ENCODE data around the gene CREB3L1. TPM values are rescaled to one million over a fixed set of nuclear protein-coding genes. Genes with fewer than 3 reads are reported as not detected.

CREB3L1 gene
- total RNA-seq, 1 experiment from 2014 or later, result not detected

DNA sequence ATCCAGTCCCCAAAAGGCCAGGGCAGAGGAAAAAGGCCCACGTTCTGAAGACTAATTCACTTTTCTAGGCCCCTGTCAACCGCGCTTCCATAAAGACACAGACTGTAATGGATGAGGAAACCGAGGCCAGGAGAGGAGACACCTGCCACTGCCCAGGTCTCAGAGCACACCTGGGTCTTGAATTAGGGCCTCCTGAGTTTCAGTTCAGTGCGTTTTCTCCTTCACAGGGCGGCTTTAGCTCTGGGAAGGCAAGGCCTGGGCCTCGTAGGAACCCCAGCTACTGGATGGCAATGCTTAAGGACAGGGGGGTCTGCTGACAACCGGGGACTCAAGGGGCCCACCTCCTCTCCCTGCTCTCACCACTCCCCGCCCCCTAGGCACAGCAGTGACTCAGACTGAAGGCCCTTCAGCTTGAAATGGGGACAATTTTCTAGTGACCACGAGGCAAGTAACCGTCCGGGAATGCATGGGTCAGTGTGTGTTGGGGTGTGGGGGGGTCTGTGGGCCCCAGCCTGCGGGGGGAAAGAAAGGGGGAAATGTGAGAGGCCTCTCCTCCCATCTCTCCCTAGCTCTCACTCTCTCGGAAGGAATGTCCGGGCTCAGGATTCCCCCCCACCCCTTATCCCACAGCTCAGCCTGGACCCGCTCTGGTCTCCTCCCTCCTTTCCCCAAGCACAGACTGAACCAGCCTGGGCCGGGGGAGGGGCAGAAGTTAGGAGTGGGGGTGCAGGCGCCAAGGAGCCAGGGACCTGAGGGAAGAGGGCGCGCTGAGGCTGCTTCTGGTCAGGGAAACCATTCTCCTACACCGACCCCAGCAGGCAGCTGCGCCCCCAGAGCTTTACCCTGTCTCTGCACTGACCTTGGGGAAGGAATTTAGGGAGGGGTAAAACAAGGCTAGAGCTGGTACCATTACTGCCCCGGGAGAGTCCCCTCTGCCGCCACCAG is 17.2 kb downstream of the CREB3L1 start:
- peak; percentile 31 for DNase-seq (ENCODE audit: unreplicated experiment)
- no TSS peak for BruUV-seq (replicated peaks)

DNA sequence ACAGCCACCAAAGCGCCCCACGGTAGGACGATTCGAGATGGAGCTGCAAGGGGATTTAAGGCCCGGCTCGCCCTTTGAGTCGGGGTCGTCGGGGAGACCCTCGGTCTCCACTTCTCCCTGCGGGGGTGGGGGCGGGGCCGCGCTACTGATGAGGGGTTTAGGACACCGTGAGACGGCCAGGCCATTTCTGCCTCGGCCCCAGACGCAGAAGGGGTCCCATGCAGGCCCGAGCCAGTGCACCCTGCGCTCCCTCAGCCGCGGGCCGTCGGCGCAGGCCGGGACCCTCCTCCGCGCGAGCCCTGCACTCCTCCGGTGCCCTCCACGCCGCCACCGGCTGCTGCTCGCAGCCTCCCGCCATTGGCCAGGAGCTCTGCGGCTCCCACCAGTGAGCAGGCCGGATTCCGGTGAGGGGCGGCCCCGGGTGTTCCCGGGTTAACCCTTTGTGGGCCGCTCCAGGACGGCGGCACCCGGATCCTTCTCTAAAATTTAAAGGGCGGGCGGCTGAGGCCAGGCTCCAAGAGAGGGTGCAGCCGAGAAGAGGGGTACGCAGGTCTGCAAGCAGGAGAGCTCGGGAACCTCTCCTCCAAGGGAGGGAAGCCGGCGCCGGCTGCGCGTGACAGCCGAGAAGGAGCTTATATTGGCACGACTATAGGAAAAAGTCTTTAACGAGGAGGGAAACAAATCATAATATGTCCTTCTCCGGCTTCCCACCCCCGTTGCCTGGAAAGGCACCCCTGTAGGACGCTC is 18.0 kb downstream of the CREB3L1 start:
- ChIA-PET POLR2A (interaction anchor here (0.6 to 1.3 kb wide), 4 partner anchors 34 to 379 kb away, joined by 3 read pairs; no protein-coding TSS in a partner anchor), CTCF (interaction anchor here (0.5 to 2.3 kb wide), 6 partner anchors 8 to 309 kb away, joined by 3 to 10 read pairs (median 4); no protein-coding TSS in a partner anchor)

More for the DNA sequence above, 17.2 kb downstream of the CREB3L1 start:
- no peaks in the 10 kb centered on the region for H3K36me3 Mint-ChIP-seq (ENCODE audit: insufficient read depth, unreplicated experiment)
- H3K4me3 Mint-ChIP-seq (ENCODE audit: unreplicated experiment), result peak overlapping the region; percentile 71
- intact Hi-C loops (cut with micrococcal nuclease), result no loop called here
- peaks cover 25% of the 10 kb centered on the region for H3K4me1 Mint-ChIP-seq (ENCODE audit: insufficient read depth, unreplicated experiment)
- H3K9me3 Mint-ChIP-seq (ENCODE audit: unreplicated experiment), result no peaks in the 10 kb centered on the region
- no peaks in the 10 kb centered on the region for H3K27me3 Mint-ChIP-seq (ENCODE audit: insufficient read depth, unreplicated experiment)
- ChIA-PET CTCF (interaction anchor here (0.6 to 2.3 kb wide), 3 partner anchors 7 to 15 kb away, joined by 3 to 10 read pairs (median 5); no protein-coding TSS in a partner anchor), POLR2A (interaction anchor here (0.6 kb wide), 2 partner anchors 52 to 53 kb away, joined by 3 read pairs; partner anchors contain the start of gene DGKZ)
- H3K27ac Mint-ChIP-seq (ENCODE audit: low read depth, unreplicated experiment), result no peak overlapping the region
- TF ChIP-seq, protein P1, sequence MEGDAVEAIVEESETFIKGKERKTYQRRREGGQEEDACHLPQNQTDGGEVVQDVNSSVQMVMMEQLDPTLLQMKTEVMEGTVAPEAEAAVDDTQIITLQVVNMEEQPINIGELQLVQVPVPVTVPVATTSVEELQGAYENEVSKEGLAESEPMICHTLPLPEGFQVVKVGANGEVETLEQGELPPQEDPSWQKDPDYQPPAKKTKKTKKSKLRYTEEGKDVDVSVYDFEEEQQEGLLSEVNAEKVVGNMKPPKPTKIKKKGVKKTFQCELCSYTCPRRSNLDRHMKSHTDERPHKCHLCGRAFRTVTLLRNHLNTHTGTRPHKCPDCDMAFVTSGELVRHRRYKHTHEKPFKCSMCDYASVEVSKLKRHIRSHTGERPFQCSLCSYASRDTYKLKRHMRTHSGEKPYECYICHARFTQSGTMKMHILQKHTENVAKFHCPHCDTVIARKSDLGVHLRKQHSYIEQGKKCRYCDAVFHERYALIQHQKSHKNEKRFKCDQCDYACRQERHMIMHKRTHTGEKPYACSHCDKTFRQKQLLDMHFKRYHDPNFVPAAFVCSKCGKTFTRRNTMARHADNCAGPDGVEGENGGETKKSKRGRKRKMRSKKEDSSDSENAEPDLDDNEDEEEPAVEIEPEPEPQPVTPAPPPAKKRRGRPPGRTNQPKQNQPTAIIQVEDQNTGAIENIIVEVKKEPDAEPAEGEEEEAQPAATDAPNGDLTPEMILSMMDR (IDR thresholded peaks at IDR 0.05; ENCODE audit: unreplicated experiment), result no peak

DNA sequence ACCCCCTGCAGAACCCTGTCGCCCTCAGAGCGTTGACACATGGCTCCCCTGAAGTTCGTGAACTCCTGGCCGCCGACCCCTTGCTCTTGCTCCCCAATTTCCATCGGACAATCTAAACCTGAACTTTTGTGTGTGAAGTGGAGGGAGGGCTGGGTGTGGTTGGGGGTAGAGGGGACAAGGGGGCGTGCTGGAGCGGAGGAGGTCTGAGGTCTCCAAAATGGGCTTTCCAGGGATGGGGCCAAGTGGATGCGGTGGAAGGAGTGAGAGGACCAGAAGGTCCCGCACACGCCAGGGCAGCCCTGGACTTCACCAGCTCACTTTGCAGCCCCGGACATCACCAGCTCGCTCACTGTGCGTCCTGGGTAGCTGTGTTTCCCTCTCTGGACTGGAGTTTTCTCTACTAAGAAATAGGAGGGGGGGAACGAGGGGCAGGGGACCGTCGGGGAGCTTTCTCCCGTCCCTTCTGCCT is 18.6 kb downstream of the CREB3L1 start:
- no TSS peak for BruUV-seq (replicated peaks)
- TF ChIP-seq, protein P1 (IDR thresholded peaks at IDR 0.05; ENCODE audit: unreplicated experiment), result no peak
- intact Hi-C loops (cut with micrococcal nuclease), result no loop called here
- Mint-ChIP-seq H3K4me1 (ENCODE audit: insufficient read depth, unreplicated experiment) (peaks cover 17% of the 10 kb centered on the region), H3K27ac (ENCODE audit: low read depth, unreplicated experiment) (no peak overlapping the region), H3K36me3 (ENCODE audit: insufficient read depth, unreplicated experiment) (no peaks in the 10 kb centered on the region), H3K27me3 (ENCODE audit: insufficient read depth, unreplicated experiment) (no peaks in the 10 kb centered on the region), H3K9me3 (ENCODE audit: unreplicated experiment) (no peaks in the 10 kb centered on the region), H3K4me3 (ENCODE audit: unreplicated experiment) (peak overlapping the region; percentile 71)
- ChIA-PET POLR2A (interaction anchor here (0.6 to 1.3 kb wide), 3 partner anchors 34 to 378 kb away, joined by 3 read pairs; no protein-coding TSS in a partner anchor), CTCF (interaction anchor here (0.9 to 2.3 kb wide), 2 partner anchors 13 to 23 kb away, joined by 4 to 10 read pairs; no protein-coding TSS in a partner anchor)
- DNase-seq (ENCODE audit: unreplicated experiment), result no peak

More for the DNA sequence above, 18.0 kb downstream of the CREB3L1 start:
- no peaks in the 10 kb centered on the region for H3K9me3 Mint-ChIP-seq (ENCODE audit: unreplicated experiment)
- TF ChIP-seq, protein P1 (IDR thresholded peaks at IDR 0.05; ENCODE audit: unreplicated experiment), result no peak
- H3K27ac Mint-ChIP-seq (ENCODE audit: low read depth, unreplicated experiment), result no peak overlapping the region
- intact Hi-C loops (cut with micrococcal nuclease), result no loop called here
- H3K27me3 Mint-ChIP-seq (ENCODE audit: insufficient read depth, unreplicated experiment), result no peaks in the 10 kb centered on the region
- peak overlapping the region; percentile 71 for H3K4me3 Mint-ChIP-seq (ENCODE audit: unreplicated experiment)
- no TSS peak for BruUV-seq (replicated peaks)
- H3K4me1 Mint-ChIP-seq (ENCODE audit: insufficient read depth, unreplicated experiment), result peaks cover 20% of the 10 kb centered on the region
- no peaks in the 10 kb centered on the region for H3K36me3 Mint-ChIP-seq (ENCODE audit: insufficient read depth, unreplicated experiment)
- peak; percentile 72 for DNase-seq (ENCODE audit: unreplicated experiment)

All from MCF 10A (cell line).